ENCODE measurements around the gene COG2. TPM values are rescaled to one million over a fixed set of nuclear protein-coding genes. Genes with fewer than 3 reads are reported as not detected.

Gene COG2
- total RNA-seq, 6 experiments from 2014 or later: 17.0 to 23.0 (median 20.6) TPM

GRCh38 chr1:230725256-230726012 lies 83.2 kb downstream of the COG2 start:
- H3K9me3 Mint-ChIP-seq: no peaks in the 10 kb centered on the region; the same call in 1 of the 2 replicates

GRCh38 chr1:230728710-230729392 lies 86.6 kb downstream of the COG2 start:
- H3K27ac Mint-ChIP-seq: no peak overlapping the region
- H3K36me3 Mint-ChIP-seq (ENCODE audit: low read depth): no peaks in the 10 kb centered on the region
- no peaks in the 10 kb centered on the region for H3K4me1 Mint-ChIP-seq (ENCODE audit: low read depth)
- H3K27me3 Mint-ChIP-seq (ENCODE audit: insufficient read depth): peaks cover 7% of the 10 kb centered on the region
- H3K9me3 Mint-ChIP-seq: no peaks in the 10 kb centered on the region
- no peak for DNase-seq
- no peak for TF ChIP-seq CTCF (IDR thresholded peaks at IDR 0.05)
- no peak overlapping the region for H3K4me3 Mint-ChIP-seq

More at GRCh38 chr1:230725256-230726012, 83.2 kb downstream of the COG2 start:
- H3K4me3 Mint-ChIP-seq: no peak overlapping the region
- TF ChIP-seq CTCF (IDR thresholded peaks at IDR 0.05): no peak
- H3K4me1 Mint-ChIP-seq (ENCODE audit: low read depth): no peaks in the 10 kb centered on the region
- H3K27me3 Mint-ChIP-seq (ENCODE audit: insufficient read depth): peaks cover 8% of the 10 kb centered on the region
- DNase-seq: no peak
- H3K36me3 Mint-ChIP-seq (ENCODE audit: low read depth): no peaks in the 10 kb centered on the region
- H3K27ac Mint-ChIP-seq: no peak overlapping the region

GRCh38 chr1:230730977-230731376 lies 88.7 kb downstream of the COG2 start:
- no peaks in the 10 kb centered on the region for H3K4me1 Mint-ChIP-seq (ENCODE audit: low read depth)
- H3K9me3 Mint-ChIP-seq: no peaks in the 10 kb centered on the region

GRCh38 chr1:230735447-230735846 lies 93.2 kb downstream of the COG2 start:
- no peak overlapping the region for H3K27ac Mint-ChIP-seq
- no peak for TF ChIP-seq CTCF (IDR thresholded peaks at IDR 0.05)
- H3K36me3 Mint-ChIP-seq (ENCODE audit: low read depth): no peaks in the 10 kb centered on the region
- no peak for DNase-seq
- no peak overlapping the region for H3K4me3 Mint-ChIP-seq
- H3K4me1 Mint-ChIP-seq (ENCODE audit: low read depth): 0 out of 2 replicates have a peak, but pooled peaks cover 4% of the 10 kb centered on the region
- no peaks in the 10 kb centered on the region for H3K9me3 Mint-ChIP-seq
- peaks cover 12% of the 10 kb centered on the region for H3K27me3 Mint-ChIP-seq (ENCODE audit: insufficient read depth)

More at GRCh38 chr1:230730977-230731376, 88.7 kb downstream of the COG2 start:
- Mint-ChIP-seq H3K27me3 (ENCODE audit: insufficient read depth) (peaks cover 10% of the 10 kb centered on the region), H3K36me3 (ENCODE audit: low read depth) (no peaks in the 10 kb centered on the region), H3K4me3 (no peak overlapping the region), H3K27ac (no peak overlapping the region)
- DNase-seq: no peak
- no peak for TF ChIP-seq CTCF (IDR thresholded peaks at IDR 0.05)

GRCh38 chr1:230737622-230738262 lies 95.5 kb downstream of the COG2 start:
- Mint-ChIP-seq H3K4me1 (ENCODE audit: low read depth) (0 out of 2 replicates have a peak, but pooled peaks cover 4% of the 10 kb centered on the region), H3K27ac (no peak overlapping the region), H3K4me3 (no peak overlapping the region), H3K36me3 (ENCODE audit: low read depth) (no peaks in the 10 kb centered on the region), H3K27me3 (ENCODE audit: insufficient read depth) (peaks cover 8% of the 10 kb centered on the region), H3K9me3 (no peaks in the 10 kb centered on the region)
- DNase-seq: no peak
- TF ChIP-seq CTCF (IDR thresholded peaks at IDR 0.05): no peak

Data from HFFc6 (cell line).